ENCODE results near the gene SLC29A4.

The SLC29A4 gene

DNA sequence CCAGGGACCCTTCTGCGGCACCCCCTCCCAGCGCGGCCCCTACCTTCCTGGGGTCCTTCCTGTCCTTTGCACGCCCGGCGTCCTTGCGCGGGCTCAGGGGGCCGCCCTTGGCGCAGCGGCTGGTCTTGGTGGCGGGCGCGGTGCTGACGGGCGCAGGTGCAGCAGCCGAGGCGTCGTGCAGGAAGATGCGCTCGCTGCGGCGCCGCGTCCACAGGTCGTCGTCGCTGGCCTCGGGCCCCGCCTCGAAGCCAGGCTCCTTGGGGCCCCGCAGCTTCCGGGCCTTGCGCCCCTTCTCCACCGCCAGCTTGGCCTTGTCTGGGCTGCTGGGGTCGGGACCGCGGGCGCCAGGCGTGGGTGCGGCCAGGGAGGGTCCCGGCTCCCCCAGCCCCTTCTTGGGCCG lies 49.8 kb downstream of the SLC29A4 start:
- no peak for DNase-seq

DNA sequence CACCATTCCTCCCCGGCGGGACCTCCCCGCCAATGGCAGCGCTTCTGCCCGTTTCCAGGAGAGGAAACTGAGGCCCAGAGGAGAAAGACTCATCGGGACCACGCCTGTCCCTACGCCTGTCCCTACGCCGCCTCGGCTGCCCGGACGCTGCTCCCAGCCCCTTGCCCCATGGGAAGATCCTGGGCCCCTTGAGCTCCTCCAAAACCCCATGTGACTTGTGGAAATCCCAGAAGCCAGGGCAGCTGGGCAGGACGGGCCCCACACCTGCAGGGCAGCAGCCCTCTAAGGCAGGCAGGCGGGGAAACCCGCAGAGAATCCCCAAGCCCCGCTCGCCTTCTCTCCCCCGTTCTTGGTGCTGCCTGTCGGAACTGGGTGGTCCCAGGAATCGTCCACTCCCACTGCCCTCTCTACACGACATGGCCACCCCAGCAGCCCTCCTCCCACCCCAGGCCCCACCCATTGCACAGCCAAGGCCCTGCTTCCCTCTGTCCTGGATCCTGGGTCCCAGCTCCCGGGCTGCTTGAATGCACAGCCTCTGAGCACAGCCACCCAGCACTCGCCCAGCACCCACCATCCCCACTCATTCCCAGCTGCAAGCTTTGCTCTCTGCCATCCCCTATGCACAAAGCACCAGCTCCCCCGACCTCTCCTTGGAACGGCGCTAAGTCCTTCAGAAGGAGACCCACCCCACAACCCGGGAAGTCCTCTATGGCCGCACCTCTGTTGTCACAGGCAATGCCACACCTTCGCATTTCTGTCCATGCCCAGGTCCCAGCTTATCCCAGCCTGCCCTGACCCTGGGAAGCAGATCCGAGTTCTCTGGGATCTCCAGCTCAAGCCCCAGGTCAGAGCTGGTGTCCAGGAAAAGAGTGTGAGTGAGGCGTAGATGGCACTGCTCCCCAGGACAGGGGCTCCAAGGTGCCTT lies 50.6 kb downstream of the SLC29A4 start:
- DNase-seq = no peak

DNA sequence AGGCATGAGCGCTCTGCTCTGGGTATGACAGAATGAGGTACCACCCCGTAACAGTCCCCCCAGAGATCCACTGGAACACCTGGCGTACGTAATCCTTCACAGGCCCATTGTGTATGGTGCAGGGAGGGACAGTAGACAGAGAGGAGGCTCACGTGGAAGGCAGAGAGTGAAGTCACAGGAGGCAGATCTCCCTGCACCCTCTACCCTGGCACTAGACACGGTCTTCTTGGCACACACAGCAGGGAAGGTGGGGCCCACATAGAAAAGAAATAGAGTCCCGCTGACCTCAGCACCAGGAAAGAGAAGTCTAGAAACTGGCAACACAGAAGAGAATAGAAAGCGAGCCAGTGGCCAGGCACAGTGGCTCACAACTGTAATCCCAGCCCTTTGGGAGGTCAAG lies 51.9 kb downstream of the SLC29A4 start:
- no peak for DNase-seq

DNA sequence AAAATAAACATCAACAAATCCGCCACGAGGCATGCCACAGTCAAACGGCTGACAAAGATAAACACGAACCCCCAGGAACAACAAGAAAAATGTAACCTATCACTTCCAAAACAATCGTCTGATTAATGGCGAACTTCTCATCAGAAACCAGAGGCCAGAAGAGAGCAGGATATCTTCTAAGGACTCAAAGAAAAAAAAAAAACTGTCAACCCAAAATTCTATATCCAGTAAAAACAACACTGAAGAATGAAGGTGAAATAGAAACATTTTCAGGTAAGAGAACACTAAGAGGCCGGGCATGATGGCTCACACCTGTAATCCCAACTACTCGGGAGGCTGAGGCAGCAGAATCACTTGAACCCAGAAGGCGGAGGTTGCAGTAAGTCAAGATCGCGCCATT lies 54.3 kb downstream of the SLC29A4 start:
- no peak for DNase-seq

DNA sequence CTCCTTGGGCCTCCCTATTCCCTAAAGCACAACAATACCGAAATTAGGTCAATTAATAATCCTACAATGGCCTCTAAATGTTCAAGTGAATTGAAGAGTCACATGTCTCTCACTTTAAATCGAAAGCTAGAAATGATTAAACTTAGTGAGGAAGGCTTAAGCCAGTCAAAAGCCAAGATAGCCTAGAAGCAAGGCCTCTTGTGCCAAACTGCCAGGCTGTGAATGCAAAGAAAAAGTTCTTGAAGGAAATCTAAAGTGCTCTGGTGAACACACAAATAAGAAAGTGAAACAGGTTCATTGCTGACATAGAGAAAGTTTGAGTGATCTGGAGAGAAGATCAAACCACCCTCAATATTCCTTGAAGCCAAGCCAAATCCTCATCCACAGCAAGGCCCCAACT lies 57.2 kb downstream of the SLC29A4 start:
- no peak for DNase-seq

DNA sequence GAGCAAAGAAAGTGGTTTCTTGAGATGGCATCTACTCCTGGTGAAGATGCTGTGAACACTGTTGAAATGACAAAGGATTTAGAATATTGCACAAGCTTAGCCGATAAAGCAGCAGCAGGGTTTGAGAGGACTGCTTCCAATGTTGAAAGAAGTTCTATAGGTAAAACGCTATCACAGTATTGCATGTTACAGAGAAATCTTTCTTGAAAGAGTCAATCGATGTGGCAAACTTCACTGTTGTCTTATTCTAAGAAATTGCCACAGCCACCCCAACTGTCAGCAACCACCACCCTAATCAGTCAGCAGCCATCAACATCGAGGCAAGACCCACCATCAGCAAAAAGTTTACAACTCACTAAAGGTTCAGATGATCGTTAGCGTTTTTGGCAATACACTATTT lies 59.9 kb downstream of the SLC29A4 start:
- no peak for DNase-seq

DNA sequence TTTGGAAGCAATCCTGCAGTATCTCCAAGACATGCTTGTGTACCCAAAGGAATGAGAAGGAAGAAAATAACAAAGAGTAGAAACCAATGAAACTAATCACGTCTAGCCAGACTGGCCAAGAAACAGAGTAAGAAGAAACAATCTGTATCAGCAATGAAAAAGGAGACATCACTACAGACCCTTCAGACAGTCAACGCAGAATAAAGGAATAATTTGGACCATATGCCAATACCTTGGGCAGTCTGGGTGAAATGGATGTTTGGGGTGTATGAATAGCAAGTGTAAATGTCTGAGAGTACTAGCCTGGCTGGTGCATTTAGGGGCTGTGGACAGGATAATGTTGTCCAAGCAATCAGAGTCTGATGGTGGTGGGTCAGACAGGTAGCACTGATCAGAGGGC lies 61.1 kb downstream of the SLC29A4 start:
- DNase-seq = no peak

DNA sequence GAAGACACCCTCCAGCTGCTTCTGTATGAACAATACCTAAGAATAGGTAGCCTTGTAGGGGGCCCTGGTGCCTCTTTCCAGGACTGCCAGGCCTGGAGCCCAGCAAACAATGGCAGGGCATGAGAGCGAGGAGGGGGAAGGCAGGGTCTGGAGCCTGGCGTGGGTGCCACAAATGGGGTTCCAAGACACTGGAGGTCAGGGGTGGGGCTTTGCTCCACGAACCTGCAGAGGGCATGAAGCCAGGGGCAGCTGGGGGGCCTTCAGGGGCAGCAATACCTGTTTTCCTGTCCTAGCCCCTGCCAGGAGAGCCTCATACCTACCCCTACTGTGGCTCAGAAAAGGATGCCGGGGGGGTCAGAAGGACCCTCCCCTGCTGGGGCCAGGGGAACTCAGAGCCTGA lies 61.6 kb downstream of the SLC29A4 start:
- no peak for DNase-seq

DNA sequence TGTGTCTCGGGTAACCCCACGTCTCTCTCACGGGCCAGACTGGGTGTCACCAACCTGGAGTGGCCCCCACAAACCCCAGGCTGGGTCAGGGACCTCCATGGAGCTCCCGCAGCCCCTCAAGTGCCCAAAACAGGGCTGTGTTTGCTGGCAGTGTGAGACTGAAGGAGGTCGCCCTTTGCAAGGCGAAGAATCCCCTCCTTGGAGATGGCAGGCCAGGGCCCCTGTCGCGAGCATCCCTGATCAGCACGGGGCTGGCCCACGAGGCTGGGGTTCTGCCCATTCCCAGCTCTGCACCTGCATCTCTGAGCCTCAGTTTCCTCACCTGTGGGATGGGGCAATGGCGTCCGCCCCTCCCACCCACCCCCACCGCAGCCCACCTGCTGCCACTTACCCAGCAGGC lies 62.4 kb downstream of the SLC29A4 start:
- DNase-seq = no peak

DNA sequence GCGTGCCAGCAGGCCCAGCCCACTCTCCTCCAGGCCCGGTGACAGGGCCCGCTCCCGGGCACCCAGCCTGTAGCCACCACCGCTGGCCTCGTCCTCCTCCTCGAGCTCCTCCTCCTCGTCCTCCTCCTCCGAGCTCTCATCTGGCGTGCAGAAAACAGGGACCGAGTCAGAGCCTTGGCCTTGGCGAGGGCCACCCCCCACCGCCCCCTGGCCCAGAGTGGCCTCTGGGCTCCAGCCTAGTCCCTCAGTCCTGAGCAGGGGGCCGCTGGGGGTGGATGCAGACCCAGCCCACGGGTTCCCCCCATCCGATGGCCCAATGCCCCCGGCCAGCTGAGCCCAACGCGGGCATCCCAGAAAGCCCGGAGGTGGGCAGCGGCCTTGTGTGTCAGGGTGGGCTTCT lies 62.9 kb downstream of the SLC29A4 start:
- DNase-seq = no peak

DNA sequence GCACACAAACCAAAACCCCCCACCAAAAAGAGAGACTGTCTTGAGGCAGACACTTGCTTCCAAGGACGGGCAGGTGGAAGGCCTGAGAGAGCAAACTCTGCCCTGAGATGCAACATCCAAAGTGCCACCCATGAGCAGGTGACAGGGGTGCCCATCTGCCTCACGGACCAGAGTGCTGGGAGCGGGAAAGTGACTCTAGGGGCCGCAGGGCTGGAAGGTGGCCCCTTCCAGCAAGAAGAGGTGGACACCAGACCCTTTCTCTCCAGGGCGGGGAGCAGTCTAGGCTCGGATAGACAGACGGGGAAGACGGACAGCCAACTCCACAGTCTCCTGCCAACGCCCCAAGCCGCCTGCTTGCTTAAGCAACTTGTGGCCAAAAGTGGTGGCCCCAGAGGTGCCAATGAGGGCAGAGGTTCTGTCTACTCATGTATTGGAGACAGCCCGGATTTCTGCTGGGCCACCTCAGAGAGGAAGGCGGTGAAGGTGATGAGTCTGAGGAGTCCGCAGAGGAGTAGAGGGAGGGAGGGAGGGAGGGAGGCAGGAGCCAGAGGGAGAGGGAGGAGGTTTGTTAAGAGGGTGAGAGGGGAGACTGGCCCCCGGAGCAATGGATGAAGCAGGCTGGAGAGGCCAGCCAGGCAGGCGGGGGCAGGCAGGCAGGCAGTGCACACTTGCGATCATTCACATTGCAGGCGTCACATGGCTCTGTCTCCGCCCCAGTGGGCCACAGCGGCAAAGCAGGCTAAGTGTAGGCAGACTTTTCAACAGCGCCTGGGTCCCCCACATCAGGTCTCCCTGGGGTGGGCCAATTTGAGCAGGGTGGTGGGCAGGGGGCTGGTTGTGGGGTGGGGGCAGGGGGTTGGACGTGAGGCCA lies 65.6 kb downstream of the SLC29A4 start:
- no peak for DNase-seq

DNA sequence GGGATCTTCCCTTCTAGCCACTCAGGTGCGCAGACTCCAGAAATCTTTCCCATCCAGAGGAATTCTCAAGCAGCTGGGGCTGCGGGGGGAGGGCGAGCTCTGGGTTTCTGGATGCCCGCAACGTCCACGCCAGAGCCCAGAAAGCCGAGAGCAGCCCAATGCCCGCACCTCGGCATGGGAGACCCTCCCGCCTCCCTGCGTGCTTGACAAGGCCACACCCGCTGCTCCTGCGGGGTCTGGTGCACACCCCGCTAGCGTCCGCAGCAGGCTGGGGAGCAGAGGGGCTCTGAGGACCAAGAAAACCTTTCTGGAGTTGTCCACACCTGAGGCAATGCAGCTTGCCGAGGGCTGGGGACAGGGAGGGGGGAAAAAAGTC lies 66.2 kb downstream of the SLC29A4 start:
- DNase-seq = no peak

DNA sequence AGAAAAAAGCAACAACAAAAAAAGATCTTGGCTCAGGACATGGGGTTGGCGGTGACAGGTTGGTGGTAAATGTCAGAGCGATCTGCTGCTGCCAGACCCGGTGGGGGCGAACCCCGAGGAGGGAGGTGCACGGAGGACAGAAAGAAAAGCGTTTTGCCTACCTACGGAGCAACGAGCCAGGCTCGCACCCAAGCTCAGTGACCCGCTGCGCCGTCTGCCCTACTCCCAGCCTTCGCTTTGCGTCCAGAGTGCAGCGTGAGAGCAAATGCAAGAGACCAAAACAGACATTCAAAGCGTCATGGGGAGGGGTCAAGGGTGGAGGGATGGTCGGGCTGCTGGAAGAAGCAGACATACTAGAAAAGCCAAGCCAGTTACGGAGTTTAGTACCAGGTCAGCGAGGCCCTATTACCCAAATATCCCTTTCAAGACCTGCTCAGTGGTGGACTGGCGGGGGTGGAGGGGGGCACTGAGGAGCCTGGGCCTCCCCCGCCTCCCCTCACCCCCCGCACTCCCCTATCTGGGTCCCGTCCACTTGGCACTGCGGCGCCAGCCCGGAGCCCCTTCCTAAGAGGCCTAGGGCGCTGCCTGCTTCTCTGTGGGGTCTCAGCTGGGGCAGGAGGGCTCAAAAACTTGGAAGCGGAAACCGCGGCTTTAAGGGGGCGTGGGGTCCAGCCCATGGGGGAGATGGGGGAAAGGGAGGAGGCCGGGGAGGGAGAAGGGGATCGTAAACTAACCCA lies 66.9 kb downstream of the SLC29A4 start:
- DNase-seq = no peak

DNA sequence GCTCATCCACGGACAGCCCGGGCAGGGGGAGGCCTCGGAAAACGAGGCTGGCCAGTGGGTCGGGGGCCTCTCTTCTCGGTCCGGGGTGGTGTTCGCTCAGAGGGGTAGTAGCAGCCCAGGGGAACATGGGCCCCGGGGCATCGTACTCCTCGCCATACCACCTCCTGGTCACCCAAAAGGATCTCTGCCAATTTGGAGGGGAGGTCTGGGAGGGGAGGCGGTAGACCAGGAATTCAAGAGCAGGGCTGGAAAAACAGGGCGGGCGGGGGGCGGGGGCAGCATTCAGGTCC lies 67.4 kb downstream of the SLC29A4 start:
- DNase-seq = no peak

DNA sequence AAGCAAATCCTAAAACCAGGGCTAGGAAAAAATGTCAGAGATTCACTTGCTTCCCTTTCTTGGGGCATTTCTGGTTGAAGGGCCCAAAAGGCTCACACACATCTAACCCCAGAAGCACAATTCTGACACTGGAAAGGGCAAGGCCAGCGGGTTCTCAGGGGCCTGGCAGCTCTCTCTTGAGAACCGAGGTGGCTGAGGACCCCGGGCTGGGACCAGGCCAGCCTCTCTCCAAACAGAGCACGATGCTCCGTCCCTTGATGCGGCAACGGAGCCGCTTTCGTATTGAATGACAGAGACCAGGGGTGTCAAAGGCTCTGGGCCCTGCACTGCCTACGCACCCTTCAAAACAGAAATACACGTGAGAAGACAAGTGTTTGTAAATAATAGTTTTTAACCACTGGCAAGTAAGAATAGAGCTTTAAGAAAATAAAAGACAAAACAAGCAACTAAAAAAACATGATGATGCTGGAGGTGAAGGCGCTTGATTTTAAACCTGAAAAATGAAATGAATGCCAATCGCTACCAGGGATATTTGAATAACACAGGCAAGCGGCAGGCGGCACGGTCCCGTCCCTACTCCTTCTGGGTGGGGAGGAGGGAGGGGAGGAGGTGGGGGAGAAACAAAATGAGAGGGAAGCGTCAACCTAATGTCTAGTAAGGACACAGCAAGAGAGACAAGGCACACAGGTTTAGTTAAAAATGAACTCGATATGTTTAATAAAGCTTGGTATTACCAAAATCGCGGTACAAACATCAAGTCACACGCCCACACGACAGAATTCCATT lies 68.0 kb downstream of the SLC29A4 start:
- no peak for DNase-seq

DNA sequence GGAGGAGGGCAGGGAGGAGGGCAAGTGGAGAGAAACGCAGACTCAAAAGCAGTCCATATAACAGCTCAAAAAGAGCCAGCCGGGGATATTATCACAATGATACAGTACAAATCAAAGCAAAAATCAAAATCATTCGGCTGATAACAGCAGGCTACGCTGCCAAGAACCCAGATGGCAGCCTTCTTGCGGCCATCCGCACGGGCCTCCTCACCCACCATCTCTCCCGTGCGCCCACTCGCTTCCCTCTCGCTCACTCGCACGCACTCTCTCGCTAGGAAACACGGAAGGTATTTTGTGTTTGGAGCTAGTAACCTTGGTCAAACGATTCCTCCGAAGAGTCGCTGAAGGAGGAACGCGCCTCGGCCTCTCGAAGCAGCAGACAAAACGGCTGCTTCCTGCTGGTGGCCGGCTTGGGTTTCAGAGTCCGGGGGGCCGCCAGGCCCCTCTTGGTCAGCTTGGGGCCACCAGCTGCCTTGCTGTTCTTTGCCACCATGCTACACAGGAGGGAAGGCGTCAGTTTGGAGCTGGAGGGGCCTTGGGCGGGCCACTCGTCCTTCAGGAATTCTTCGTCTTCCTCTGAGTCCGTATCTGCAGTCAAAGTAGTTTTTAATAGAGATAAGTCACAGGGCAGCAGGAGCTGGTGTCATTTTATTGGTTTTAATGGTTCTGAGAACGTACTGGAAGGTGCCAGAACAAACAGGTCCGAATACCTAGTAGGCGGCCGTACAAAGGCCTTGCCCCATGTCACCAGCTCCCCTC lies 68.9 kb downstream of the SLC29A4 start:
- no peak for DNase-seq

DNA sequence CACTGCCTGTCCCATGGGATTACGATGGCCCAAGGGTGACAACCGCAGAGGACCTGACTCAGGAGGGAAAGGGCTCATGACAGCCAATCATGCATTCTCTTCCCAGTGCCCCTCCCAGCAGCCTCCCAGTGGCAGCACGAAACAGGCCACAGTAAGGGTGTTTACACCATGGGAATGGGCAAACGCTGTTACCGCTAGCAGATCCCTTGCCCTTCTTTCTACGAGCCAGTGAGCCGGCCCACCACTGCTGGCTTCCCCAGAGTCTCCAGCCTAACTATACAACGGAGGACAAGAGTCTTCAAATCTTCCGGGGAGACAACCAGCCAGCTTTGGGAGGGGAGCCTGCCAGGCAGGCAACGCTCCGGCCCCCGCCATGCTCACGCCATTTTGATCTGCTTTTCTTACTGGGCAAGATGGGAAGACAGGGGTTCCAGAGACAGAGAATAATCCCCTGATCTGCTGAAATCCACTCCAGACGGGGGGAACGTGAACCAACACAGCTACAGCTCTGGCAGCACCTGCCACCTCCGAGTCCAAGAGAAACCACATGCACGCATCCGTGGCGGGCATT lies 69.8 kb downstream of the SLC29A4 start:
- DNase-seq = no peak

DNA sequence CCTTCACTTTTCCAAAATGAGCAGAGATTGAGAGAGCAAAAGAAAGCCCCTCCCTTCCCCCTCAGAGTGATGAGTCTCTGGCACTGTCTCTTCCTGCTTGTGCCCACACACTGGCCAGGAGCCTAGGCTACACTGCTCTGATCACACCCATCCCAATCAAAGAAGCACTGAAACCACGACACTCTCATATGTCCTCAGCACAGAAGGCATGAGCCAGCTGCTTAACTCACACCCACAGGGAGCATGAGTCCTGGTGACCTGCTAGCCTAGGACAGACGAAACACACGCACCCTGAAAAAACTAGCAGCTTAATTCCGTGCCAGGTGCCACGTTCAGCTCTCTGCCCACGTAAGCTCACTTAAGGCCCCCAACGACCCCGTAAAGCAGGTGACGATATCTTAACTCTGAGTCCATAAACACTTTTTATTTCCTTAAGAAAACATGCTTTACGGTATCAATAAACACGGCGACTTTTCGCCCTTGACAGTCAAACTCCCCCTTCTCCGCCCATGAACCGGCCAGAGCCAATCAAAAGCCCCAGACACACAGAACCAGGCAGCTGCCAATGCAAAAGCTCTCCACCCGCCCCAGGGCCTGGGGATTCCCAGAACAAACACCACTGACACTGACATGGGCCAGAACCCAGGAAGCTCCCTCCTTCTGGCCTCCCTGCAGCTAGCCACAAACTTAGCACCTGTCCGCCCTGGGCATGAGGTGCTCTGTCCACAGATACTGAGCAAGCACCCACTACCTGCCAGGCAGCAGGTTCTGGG lies 71.9 kb downstream of the SLC29A4 start:
- DNase-seq = no peak

Measured in DMS53 (cell line).